GM18870 (cell line): Measurements from ENCODE around the gene AKT3.

Source experiments
- ATAC-seq: cut with Tn5 transposase; IDR thresholded peaks from one replicate; pipeline ENCODE4 v1.9.1; 2021; ENCODE audit warnings: moderate library complexity; ENCODE audit not compliant: unreplicated experiment

Gene AKT3

GRCh38 chr1:243441601-243442000 lies 408.4 kb downstream of the AKT3 start:
- no peak for ATAC-seq

GRCh38 chr1:243440406-243440805 lies 409.6 kb downstream of the AKT3 start:
- ATAC-seq, result no peak

GRCh38 chr1:243438815-243439214 lies 411.2 kb downstream of the AKT3 start:
- ATAC-seq, result no peak
